ENCODE measurements around the gene DOC2B. TPM values are rescaled to one million over a fixed set of nuclear protein-coding genes. Genes with fewer than 3 reads are reported as not detected.
"Not testable (repeated sequence)": the region's sequence is repeated elsewhere in the genome, so short reads cannot be mapped to it uniquely, and the experiment has no call there.

DOC2B gene
- polyA plus RNA-seq, 1 experiment = not detected

DNA sequence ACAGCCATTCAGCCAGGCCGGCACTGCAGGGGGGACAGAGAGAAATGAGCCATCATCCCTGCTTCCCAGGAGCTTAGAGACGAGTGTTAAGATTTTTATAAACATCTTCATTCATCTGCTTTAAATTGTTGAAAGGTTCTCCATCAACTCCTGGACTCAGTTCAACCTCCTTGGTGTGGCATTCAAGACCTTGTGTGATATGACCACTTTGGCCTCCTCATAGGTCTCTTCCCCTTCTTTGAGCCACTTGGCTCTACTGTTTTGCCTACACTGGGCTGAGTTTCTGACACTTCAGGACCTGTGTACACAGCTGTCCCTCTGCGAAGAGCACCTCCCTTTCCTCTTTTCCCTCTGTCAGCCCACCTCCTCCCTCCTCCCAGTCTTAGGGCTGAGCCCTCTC lies 4.3 kb downstream of the DOC2B start:
- ChIA-PET CTCF (interaction anchor here (0.9 kb wide), 1 partner anchor 314 kb away, joined by 3 read pairs; no protein-coding TSS in a partner anchor), POLR2A (no interaction called here)
- TF ChIP-seq, protein P1, sequence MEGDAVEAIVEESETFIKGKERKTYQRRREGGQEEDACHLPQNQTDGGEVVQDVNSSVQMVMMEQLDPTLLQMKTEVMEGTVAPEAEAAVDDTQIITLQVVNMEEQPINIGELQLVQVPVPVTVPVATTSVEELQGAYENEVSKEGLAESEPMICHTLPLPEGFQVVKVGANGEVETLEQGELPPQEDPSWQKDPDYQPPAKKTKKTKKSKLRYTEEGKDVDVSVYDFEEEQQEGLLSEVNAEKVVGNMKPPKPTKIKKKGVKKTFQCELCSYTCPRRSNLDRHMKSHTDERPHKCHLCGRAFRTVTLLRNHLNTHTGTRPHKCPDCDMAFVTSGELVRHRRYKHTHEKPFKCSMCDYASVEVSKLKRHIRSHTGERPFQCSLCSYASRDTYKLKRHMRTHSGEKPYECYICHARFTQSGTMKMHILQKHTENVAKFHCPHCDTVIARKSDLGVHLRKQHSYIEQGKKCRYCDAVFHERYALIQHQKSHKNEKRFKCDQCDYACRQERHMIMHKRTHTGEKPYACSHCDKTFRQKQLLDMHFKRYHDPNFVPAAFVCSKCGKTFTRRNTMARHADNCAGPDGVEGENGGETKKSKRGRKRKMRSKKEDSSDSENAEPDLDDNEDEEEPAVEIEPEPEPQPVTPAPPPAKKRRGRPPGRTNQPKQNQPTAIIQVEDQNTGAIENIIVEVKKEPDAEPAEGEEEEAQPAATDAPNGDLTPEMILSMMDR (IDR thresholded peaks at IDR 0.05; ENCODE audit: insufficient read depth, low read depth, low read length) = no peak
- no peak overlapping the region for H3K4me3 ChIP-seq (ENCODE audit: low read depth, low read length)
- no peak for DNase-seq (ENCODE audit: low read depth)
- peaks cover 28% of the 10 kb centered on the region for H3K27me3 ChIP-seq (ENCODE audit: control insufficient read depth, insufficient read depth, low read length)
- H3K36me3 ChIP-seq (ENCODE audit: control insufficient read depth, insufficient read depth, low read length) = no peaks in the 10 kb centered on the region

DNA sequence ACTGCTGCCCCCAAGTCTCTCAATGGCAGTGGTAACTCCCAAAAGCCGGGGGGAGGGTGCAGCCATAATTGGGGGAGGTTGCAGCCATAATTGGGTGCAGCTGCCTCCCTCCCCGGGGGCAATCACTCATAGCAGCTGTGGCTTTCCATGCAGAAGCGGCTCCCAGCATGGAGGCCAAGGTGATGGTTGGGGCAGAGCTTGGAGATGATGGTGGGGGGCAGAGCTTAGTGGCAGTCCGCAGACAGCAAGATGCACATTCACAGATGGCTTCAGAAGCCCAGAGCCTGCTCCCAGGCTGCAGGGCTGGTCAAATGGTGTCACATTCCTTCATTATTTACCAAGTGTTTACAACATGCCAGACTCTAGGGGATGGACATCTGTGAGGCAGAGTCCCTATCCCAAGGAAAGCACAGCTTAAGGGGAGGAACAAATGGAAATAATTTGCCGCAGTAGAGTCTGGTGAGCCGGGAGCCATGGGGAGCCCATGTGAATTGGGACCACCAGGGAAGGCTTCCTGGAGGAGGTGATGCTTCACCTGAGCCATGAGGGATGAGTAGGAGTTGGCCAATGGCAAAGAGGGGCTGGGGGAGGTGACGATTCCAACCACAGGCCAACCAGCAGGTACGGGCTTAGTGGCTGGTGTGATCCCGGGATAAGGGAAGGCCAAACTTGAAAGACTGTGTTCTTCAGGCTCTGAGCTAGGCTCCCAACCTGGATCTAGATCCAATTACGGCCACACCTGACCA lies 8.1 kb downstream of the DOC2B start:
- ChIA-PET POLR2A (no interaction called here), CTCF (interaction anchor here (1.3 to 1.6 kb wide), 2 partner anchors 8 to 15 kb away, joined by 4 to 5 read pairs; no protein-coding TSS in a partner anchor)
- Histone ChIP-seq H3K27me3 (ENCODE audit: control insufficient read depth, insufficient read depth, low read length) (peaks cover 14% of the 10 kb centered on the region), H3K4me3 (ENCODE audit: low read depth, low read length) (no peak overlapping the region), H3K36me3 (ENCODE audit: control insufficient read depth, insufficient read depth, low read length) (no peaks in the 10 kb centered on the region)
- TF ChIP-seq, protein P1 (IDR thresholded peaks at IDR 0.05; ENCODE audit: insufficient read depth, low read depth, low read length) = no peak
- DNase-seq (ENCODE audit: low read depth) = no peak

DNA sequence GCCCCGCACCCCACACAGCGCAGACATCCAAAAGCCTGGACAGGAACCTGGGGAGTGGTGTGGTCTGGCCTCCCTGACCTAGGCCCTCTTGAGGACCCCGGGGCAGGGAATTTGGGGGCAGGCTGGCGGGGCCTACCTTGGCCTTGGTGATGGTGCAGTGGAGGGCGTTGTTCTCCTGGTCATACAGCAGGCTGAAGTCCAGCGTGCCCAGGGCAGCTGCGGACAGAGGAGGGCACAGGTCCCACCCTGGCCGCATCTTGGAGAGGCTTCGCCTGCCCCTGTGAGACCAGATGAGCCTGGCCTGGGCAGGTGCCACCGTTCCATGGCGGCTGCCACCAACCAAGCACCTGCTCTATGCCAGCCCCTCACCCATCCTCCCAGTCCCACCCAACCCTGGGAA lies 9.0 kb downstream of the DOC2B start:
- TF ChIP-seq, protein P1 (IDR thresholded peaks at IDR 0.05; ENCODE audit: insufficient read depth, low read depth, low read length) = no peak
- DNase-seq (ENCODE audit: low read depth) = no peak
- peaks cover 7% of the 10 kb centered on the region for H3K27me3 ChIP-seq (ENCODE audit: control insufficient read depth, insufficient read depth, low read length)
- POLR2A ChIA-PET = no interaction called here
- H3K36me3 ChIP-seq (ENCODE audit: control insufficient read depth, insufficient read depth, low read length) = no peaks in the 10 kb centered on the region
- no peak overlapping the region for H3K4me3 ChIP-seq (ENCODE audit: low read depth, low read length)
- CTCF ChIA-PET = no interaction called here

DNA sequence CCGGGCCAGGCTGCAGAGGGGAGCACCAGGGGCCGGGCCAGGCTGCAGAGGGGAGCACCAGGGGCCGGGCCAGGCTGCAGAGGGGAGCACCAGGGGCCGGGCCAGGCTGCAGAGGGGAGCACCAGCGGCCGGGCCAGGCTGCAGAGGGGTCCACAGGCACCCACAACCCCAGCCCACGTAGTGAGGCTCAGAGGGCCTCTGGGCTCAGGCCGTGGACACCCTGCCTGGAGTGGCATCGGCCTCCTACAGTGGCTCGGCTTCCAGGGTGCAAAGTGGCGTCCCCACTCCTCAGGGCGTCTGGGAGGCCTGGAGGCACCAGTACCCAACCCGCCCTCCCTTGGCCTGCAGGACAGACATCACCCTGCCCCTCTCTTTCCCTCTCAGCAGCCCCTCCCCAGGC lies 9.6 kb downstream of the DOC2B start:
- no peak for DNase-seq (ENCODE audit: low read depth)
- TF ChIP-seq, protein P1 (IDR thresholded peaks at IDR 0.05; ENCODE audit: insufficient read depth, low read depth, low read length) = no peak
- peaks cover 5% of the 10 kb centered on the region; the same call in 1 of the 2 replicates for H3K27me3 ChIP-seq (ENCODE audit: control insufficient read depth, insufficient read depth, low read length)
- ChIA-PET POLR2A (no interaction called here), CTCF (no interaction called here)
- H3K4me3 ChIP-seq (ENCODE audit: low read depth, low read length) = no peak overlapping the region
- H3K36me3 ChIP-seq (ENCODE audit: control insufficient read depth, insufficient read depth, low read length) = no peaks in the 10 kb centered on the region

DNA sequence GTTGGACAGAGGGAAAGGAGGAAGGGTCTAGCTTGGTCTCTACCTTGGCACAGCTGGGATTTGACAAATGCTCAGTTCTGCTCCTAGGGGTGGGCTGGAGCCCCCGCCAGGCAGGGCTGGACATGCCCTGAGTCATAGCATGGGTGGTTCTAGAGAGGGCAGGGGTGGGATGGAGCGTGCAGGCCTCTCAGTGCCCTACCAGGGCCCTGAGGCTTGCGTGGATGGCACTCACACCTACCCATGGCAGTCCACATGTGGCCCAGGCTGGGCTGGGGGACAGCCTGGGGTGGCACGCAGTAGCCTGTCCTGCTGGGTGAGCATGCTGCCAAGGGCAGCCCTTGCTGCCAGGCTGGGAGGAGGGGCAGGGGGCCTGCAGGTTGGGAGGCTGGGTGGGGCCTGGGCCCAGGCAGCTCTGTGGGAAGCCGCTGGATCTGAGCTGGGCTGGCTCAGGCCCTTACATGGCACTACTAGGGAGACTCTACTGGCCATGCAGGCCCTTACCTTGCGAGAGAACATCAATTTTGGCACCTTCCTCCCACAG lies 11.2 kb downstream of the DOC2B start:
- CTCF ChIA-PET = no interaction called here
- POLR2A ChIA-PET = no interaction called here
- TF ChIP-seq, protein P1 (IDR thresholded peaks at IDR 0.05; ENCODE audit: insufficient read depth, low read depth, low read length) = no peak
- Histone ChIP-seq H3K36me3 (ENCODE audit: control insufficient read depth, insufficient read depth, low read length) (no peaks in the 10 kb centered on the region), H3K4me3 (ENCODE audit: low read depth, low read length) (no peak overlapping the region), H3K27me3 (ENCODE audit: control insufficient read depth, insufficient read depth, low read length) (0 out of 2 replicates have a peak, but pooled peaks cover 3% of the 10 kb centered on the region)
- DNase-seq (ENCODE audit: low read depth) = no peak

DNA sequence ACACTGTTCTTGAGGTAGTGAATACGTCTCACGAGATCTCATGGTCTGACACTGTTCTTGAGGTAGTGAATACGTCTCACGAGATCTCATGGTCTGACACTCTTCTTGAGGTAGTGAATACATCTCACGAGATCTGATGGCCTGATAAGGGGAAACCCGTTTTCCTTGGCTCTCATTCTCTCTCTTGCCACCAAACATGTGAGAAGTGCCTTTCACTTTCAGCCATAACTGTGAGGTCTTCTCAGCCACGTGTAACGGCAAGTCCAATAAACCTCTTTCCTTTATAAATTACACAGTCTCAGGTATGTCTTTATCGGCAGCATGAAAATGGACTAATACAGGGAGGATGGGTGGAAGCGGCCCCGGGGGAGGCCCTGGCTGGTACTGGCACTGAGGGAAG lies 12.8 kb downstream of the DOC2B start:
- H3K4me3 ChIP-seq (ENCODE audit: low read depth, low read length); DNase-seq (ENCODE audit: low read depth); POLR2A ChIA-PET; H3K27me3 ChIP-seq (ENCODE audit: control insufficient read depth, insufficient read depth, low read length); H3K36me3 ChIP-seq (ENCODE audit: control insufficient read depth, insufficient read depth, low read length): not testable (repeated sequence)
- CTCF ChIA-PET = interaction anchor here (0.9 kb wide), 1 partner anchor 217 kb away, joined by 3 read pairs; no protein-coding TSS in a partner anchor
